GM19351 (cell line): ENCODE results near the gene NCEH1.
A peak's percentile ranks its signal among the peaks of the same experiment; 100 is the strongest.

Source experiments
- ATAC-seq: cut with Tn5 transposase; IDR thresholded peaks from one replicate; pipeline ENCODE4 v1.9.1; 2021; ENCODE audit warnings: mild to moderate bottlenecking, moderate library complexity; ENCODE audit not compliant: unreplicated experiment

NCEH1 gene

DNA sequence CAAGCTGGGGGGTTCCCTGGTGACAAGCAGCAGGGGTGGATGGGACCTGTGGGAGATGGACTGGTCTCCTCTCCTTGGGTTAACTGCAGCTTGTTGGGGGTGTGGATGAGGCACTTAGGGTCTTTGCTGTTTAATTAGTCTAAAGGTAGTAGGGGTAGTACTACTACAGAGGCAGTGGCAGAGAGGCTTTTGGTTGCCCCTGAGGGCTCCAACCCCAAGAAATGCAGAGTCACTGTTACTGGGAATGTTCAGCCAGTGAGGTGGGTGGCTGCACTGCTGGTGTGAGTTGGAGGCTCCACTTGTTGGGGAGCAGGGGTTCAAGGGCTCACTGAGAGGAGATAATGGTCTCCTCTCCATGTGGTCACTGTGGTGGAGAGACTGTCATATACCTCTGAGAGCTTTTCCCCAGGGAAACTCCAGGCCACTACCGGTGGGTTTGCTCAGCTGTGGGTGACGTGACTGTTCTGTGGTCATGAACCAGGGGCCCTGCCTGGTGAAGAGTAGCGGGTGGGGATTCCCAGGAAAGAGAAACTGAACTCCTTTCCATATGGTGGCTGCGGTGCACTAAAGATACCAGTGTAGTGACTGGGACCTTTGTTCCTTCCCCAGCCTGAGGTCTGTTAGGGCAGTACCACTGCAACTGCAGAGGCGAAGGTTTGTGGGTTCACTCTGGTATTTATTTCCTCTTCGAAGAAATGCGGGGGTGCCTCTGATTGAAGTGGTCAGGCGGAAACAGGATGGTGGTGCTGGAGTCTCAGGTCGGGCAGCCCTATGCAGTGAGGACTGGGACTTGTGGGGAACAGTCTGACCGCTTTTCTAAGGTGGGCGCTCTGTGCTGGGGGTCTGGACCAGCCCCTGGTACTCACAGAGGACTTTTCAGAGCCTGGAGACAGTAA, 118.7 kb downstream of the NCEH1 start:
- peak; percentile 81 for ATAC-seq

DNA sequence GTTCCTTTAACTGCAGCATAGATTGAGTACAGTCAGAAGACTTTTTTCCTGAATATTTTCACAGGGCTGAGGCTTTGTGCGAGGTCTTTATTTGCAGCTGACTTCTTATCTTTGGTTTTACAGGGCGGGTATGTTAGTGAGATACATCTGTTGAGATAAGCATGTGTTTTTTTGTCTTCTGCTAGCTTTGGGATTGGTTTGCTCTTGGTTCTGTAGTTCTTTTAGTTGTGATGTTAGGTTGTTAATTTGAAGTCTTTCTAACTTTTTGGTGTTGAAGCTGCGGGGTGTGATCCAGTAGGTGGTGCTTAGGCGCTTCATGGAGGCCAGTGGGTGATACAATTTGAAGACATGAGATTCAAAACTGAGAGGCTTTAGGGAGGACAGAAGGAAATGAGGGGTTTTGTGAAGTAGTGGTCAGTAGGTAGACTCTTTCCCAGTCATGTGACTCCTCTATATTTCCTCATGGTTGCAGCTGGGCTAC, 119.7 kb downstream of the NCEH1 start:
- ATAC-seq: no peak

DNA sequence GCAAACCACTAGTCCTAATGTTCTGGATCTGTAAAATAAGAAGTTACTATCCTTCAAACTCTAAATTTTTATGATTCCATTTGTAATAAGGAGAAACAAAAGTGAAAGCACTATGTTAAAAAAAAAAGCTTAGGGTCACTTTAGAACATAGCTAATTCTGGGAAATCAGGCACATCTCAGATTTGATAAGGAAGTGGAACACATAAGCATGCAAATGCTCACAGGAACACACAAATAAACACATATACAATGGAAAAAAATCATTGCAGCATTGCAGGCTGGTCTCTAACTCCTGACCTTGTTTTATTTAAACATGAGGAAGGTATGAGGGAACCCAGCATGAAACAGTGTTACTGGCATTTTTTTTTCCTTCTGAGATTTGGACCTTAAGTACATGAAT, 124.4 kb downstream of the NCEH1 start:
- ATAC-seq: no peak

DNA sequence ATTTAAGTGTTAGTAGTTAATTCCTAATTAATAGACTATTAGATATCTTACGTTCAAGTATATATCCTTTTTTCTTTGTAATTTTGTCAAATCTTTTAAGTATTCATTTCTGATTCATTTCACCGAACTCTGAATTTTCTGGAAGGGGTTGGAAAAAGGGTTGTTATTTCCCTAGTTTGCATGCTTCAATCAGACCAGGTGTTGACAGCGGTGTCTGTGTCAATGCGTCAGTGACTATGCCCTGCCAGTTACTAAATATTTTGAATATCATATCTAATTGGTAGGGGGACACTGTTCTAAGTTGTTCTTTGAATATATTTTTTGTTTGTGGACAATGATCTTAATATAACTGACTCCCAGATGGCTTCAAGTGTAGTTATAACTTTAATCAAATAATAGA, 124.9 kb downstream of the NCEH1 start:
- ATAC-seq: no peak

DNA sequence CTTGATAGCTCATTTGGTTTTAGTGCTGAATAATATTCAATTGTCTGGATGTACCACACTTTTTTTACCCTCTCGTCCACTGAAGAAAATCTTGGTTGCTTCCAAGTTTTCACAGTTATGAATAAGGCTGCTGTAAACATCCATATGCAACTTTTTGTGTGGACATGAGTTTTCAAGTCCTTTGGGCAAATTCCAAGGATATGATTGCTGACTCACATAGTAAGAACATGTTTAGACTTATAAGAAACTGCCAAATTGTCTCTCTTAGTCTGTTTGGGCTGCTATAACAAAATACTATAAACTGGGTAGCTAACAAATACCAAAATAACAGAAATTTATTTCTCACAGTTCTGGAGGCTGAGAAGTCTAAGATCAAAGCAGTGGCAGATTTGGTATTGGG, 128.2 kb downstream of the NCEH1 start:
- no peak for ATAC-seq

DNA sequence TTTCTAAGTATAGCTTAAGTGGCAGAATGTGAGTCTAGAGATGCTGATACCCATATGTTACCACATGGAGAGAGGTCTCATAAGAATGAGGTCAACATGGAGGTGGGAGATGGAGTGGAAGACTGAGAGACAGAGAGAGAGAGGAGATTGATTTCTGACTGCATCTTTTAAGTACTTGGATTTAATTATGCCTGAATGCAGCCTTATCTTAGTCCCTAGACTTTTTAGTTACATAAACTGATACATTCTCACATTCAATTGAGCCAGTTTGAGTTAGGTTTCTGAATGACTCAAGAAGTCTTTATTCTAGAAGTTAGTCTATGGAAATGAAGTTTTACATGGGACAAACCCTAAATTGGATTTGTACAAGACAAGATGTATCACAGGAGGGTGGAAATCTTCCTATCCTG, 129.1 kb downstream of the NCEH1 start:
- ATAC-seq: peak; percentile 33

DNA sequence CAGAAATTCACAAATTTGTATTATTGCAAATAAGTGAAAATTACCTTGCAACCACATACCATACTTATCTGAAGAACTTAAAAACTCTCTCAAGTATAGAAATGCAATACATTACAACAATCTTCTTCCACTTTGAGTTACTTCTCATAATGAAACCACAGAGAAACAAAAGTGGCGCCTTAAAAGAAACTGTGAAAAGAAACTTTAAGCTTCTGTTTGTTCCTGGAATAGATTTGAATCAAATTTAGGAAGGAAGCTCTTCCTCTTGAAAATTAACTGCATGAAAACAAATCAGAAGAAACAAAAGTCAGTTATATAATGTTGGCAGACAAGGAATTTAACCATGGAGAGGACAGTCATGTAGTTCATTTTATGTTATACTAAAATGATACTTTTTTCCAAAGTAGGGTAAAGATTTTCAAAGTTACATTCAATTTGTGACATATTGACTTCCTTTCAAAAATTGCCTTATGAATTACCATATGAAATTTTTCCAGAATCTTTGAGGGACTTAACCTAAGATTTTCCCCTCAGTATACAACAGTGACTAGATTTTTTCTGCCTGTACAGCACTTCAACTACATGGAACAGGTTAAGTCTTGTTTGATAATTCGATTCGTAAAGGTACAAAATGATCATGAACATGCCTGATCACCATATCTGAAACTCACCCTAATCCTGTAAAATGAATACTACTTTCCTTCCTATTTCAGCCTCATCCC, 130.0 kb downstream of the NCEH1 start:
- peak; percentile 83 for ATAC-seq
